Heart left ventricle (tissue), 16 donors: ENCODE data around the gene MAP6D1. TPM values are rescaled to one million over a fixed set of nuclear protein-coding genes. Genes with fewer than 3 reads are reported as not detected.

Experiments
- ATAC-seq, 4 donors: fragments of 200-7000 bp; cut with Tn5 transposase; one replicate each; pipeline ENCODE4 v1.9.1; 2020 to 2022; ENCODE audit warnings: moderate library complexity in 4 of 4, mild to moderate bottlenecking in 3 of 4, moderate number of reproducible peaks in 1 of 4
- DNase-seq, 5 donors: peaks; one replicate each; pipeline ENCODE4 v3.0.0-alpha.2; 2020
- H3K27ac ChIP-seq, 12 donors: fragments of 200-600 bp; sonication (generic) in 4 of 12; one replicate each; pipeline versions ENCODE4 v1.5.0 to v1.8.0; 2016 to 2022; ENCODE audit warnings: mild to moderate bottlenecking in 2 of 12
- H3K27me3 ChIP-seq, 9 donors: fragments of 200-600 bp; sonication (generic) in 2 of 9; one replicate each; pipeline versions ENCODE4 v1.5.1 to v1.8.0; 2016 to 2022; ENCODE audit warnings: mild to moderate bottlenecking in 3 of 9
- H3K36me3 ChIP-seq, 9 donors: fragments of 200-600 bp; sonication (generic) in 2 of 9; one replicate each; pipeline versions ENCODE4 v1.5.0 to v1.8.0; 2018 to 2022; ENCODE audit warnings: mild to moderate bottlenecking in 2 of 9
- H3K4me1 ChIP-seq, 12 donors: fragments of 200-600 bp; sonication (generic) in 4 of 12; one replicate each; pipeline versions ENCODE4 v1.5.0 to v1.8.0; 2016 to 2022; ENCODE audit warnings: mild to moderate bottlenecking in 3 of 12
- H3K4me3 ChIP-seq, 12 donors: fragments of 200-600 bp; sonication (generic) in 4 of 12; one replicate each; pipeline versions ENCODE4 v1.5.0 to v1.8.0; 2017 to 2022; ENCODE audit warnings: mild to moderate bottlenecking in 9 of 12, moderate library complexity in 4 of 12
- H3K9me3 ChIP-seq, 12 donors: fragments of 200-600 bp; sonication (generic) in 4 of 12; one replicate each; pipeline versions ENCODE4 v1.5.0 to v1.8.0; 2016 to 2022; ENCODE audit warnings: mild to moderate bottlenecking in 1 of 12
- POLR2A ChIP-seq, 2 donors: fragments of 450-650 bp; IDR thresholded peaks; one replicate each; pipeline ENCODE4 v1.6.1; 2017; ENCODE audit warnings: antibody characterized with exemption in 2 of 2, mild to moderate bottlenecking in 2 of 2, moderate library complexity in 2 of 2
- WGBS, 4 donors: extraction: QIAGEN DNeasy Blood & Tissue Kit in 2 of 4; methylation state at CpG; one replicate each; pipeline versions ENCODE4 v1.1.5 to v1.1.7; 2013 to 2018; 5-methylcytosine and 5-hydroxymethylcytosine counted together
- intact Hi-C, 10 donors: fragments of 100-400 bp; cut with DNase I; formaldehyde crosslinking; loops; one replicate each; pipeline versions ENCODE4 v1.11.1 to v1.14.2; 2022
- polyA plus RNA-seq, 2 donors: library from polyadenylated mRNA; stranded (reverse); fragments of 200-250 nt; gene quantifications; one replicate each; pipeline ENCODE4 v1.2.3, GENCODE V29; 2013
- total RNA-seq, 9 donors: library from RNA; depleted of rRNA in 2 of 9; stranded (reverse); fragments of >200 nt in 2 of 9; fragmentation: NEBNext Ultra II Directional in 3 of 9; extraction: Animal tissue kit (Norgen Biotek cat#: 25700) in 3 of 9; gene quantifications; one replicate each; pipeline versions ENCODE4 v1.1.0 to v1.2.4, GENCODE V29; 2016 to 2023
- TF ChIP-seq, protein P1 (sequence below), 12 donors: fragments of 200-600 bp; sonication (generic) in 4 of 12; IDR thresholded peaks; one replicate each; pipeline versions ENCODE4 v1.5.0 to v1.8.0; 2018 to 2022; ENCODE audit warnings: antibody characterized with exemption in 12 of 12, mild to moderate bottlenecking in 5 of 12
- donor health status: ischemic (EF 13 %, LVEDD 7.1; RV severe dilation, severe dysfunction).
- donor health status: healthy with polysubstance abuse.
- donor health status: DM: no; HTN: yes; CAD: no.
- donor health status: DM: no; HTN: no; CAD: no.
- donor health status: ischemic (EF 25% LVEDD 6.9; RV normal size, moderate dysfunction).
- donor health status: ischemic (EF 25% LVEDD 5.7; RV mildly dilated, moderate dysfunction).
- donor health status: healthy.
- donor health status: DM: yes; HTN: yes; CAD: no.
- donor health status: ischemic (EF 35%, LVEDD 5.7; RV mildly dilated, moderate dysfunction).
- donor health status: nonischemic (EF 11% LVEDD 7.7; RV severe dilation, severe dysfunction).
- donor health status: DM: yes; HTN: yes; CAD: no.
- donor health status: PGD.
- donor health status: ischemic (EF 29% LVEDD 5.4; RV normal size, mild dysfunction).
- donor health status: nonischemic (EF 23%, LVEDD 6.1; RV moderate dilation, normal function).

MAP6D1 gene
- total and polyA plus RNA-seq, 11 donors: 0.46 to 6.6 (median 2.1) TPM; not detected in 1

DNA sequence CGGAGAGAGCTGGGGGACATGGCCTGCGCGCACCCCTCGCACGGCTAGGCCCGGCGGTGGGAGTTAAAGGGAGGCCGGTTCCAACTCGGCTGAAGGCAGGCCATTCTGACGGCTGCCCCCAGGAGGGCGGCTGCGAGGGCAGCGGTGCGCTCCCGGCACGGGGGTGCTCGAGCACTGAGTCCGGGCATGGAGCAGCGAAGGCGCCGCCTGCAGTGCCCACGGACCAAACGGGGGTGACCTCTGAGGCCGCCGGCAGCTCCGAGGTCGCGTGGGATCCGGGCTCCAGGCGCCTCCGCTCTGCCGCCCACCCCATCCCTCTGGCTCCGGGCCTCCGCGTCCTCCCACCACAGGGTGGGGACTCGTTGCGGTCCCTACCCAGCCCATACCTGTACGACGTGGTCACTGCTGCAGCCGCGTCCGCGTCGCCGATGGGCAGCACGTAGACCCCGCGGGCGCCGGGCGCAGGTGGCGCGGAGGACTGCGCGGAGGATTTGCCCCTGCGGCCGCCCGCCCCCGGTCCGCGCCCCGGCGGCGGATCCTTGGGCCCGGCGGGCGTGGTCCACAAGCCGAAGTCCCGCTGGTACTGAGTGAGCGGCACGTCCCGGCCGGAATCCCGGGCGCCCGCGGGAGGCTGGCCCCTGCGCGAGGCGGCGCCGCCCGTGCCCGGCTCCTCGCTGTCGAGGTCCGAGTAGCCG is 469 bp downstream of the MAP6D1 start:
- peaks cover 0 to 31% (median 13%) of the 10 kb centered on the region in 12 donors for H3K4me1 ChIP-seq
- peak overlapping the region; percentile 43 to 81 (median 63) for H3K4me3 ChIP-seq
- TF ChIP-seq POLR2A (IDR thresholded peaks at IDR 0.05): no peak
- TF ChIP-seq, protein P1, sequence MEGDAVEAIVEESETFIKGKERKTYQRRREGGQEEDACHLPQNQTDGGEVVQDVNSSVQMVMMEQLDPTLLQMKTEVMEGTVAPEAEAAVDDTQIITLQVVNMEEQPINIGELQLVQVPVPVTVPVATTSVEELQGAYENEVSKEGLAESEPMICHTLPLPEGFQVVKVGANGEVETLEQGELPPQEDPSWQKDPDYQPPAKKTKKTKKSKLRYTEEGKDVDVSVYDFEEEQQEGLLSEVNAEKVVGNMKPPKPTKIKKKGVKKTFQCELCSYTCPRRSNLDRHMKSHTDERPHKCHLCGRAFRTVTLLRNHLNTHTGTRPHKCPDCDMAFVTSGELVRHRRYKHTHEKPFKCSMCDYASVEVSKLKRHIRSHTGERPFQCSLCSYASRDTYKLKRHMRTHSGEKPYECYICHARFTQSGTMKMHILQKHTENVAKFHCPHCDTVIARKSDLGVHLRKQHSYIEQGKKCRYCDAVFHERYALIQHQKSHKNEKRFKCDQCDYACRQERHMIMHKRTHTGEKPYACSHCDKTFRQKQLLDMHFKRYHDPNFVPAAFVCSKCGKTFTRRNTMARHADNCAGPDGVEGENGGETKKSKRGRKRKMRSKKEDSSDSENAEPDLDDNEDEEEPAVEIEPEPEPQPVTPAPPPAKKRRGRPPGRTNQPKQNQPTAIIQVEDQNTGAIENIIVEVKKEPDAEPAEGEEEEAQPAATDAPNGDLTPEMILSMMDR (IDR thresholded peaks at IDR 0.05): peak in 1 of 12 donors; percentile 12
- 2 to 8% (median 3%) methylated on average over 22 to 88 of the region's 88 CpGs for WGBS, 4 donors
- H3K27ac ChIP-seq: peak overlapping the region in 3 of 12 donors; percentile 18 to 56 (median 50)
- H3K36me3 ChIP-seq: peaks cover 0 to 22% (median 13%) of the 10 kb centered on the region in 9 donors
- H3K27me3 ChIP-seq: no peaks in the 10 kb centered on the region
- ATAC-seq: peak in 3 of 4 donors; percentile 14 to 41 (median 38)
- no peaks in the 10 kb centered on the region for H3K9me3 ChIP-seq
- peak in 2 of 5 donors; percentile 27 to 64 for DNase-seq
- intact Hi-C loops: loop anchor here in 1 of 10 donors (5.0 kb wide), 1 partner anchor 57 kb away; the partner anchor contains the start of gene PARL

DNA sequence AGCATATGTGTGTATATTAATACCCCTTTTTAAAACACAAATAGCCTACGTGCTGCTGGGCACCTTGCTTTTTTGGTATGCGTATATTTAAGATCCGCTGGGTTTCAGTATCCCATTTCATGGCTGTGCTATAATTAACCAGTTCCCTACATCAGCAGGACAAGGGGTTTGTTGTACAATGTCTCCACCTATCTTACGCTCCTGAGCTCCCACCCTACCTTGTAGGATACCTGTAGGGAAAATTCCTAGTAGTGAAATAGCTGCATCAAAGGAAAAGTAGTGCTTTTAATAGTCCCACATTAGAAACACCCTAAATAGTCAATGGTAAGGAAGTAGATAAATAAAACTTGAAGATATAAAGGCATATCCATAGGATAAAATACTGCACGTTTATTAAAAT is 1.4 kb downstream of the MAP6D1 start:
- ATAC-seq: no peak
- intact Hi-C loops: no loop called here
- H3K4me3 ChIP-seq: peak overlapping the region in 2 of 12 donors; percentile 69 to 71
- no peaks in the 10 kb centered on the region for H3K27me3 ChIP-seq
- peaks cover 0 to 12% (median 3%) of the 10 kb centered on the region in 9 donors for H3K36me3 ChIP-seq
- no peak for DNase-seq
- TF ChIP-seq, protein P1 (IDR thresholded peaks at IDR 0.05): no peak
- TF ChIP-seq POLR2A (IDR thresholded peaks at IDR 0.05): no peak
- no peaks in the 10 kb centered on the region for H3K9me3 ChIP-seq
- H3K27ac ChIP-seq: no peak overlapping the region
- peaks cover 0 to 30% (median 13%) of the 10 kb centered on the region in 12 donors for H3K4me1 ChIP-seq
- WGBS, 4 donors: 79 to 92% (median 87%) methylated on average over 5 of the region's 5 CpGs

DNA sequence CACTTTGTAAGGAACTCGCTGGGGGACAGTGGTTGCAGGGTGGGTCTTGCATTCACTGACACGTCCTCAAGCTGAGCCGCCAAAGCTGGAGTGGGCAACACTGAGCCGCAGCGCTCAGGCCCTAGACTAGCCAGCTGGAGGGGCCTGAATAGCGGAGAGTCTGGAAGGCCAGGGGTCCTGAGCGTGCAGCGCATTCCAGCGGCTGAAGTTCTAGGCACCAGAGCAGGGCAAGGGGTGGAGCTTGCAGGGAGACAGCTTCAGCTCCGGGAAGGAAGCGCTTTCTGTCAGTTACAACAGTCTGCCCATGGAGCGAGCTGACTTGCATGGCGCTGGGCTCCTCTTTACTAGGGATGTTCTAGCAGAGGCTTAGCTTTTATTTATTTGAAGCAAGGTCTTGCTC is 2.7 kb downstream of the MAP6D1 start:
- WGBS, 4 donors: 89 to 91% (median 89%) methylated on average over 8 to 13 of the region's 13 CpGs
- H3K4me3 ChIP-seq: no peak overlapping the region

DNA sequence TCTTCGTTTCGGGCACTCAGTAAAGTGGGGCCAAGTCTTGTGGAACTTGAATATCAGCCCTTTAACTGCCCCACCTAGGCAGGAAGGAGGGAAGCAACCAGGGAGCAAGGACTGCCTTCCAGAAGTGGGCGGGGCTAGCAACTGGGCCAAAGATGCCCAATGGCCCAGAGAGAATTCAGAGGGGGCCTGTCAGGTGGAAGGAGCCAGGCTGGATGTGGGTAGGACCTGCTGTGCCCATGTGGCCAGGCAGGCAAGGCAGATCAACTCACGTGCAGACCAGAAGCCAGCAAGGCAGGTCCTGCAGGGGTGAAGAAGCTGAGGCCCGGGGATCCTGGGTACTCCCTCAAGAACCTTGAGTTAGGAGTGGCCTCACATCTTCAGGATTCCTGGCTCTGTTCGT is 5.5 kb downstream of the MAP6D1 start:
- peaks cover 0 to 11% (median 7%) of the 10 kb centered on the region in 12 donors for H3K4me1 ChIP-seq
- H3K36me3 ChIP-seq: peaks cover 0 to 22% (median 6%) of the 10 kb centered on the region in 9 donors
- WGBS, 4 donors: 89 to 98% (median 93%) methylated on average over 6 of the region's 6 CpGs
- no peak for TF ChIP-seq POLR2A (IDR thresholded peaks at IDR 0.05)
- TF ChIP-seq, protein P1 (IDR thresholded peaks at IDR 0.05): no peak
- H3K9me3 ChIP-seq: no peaks in the 10 kb centered on the region
- H3K27me3 ChIP-seq: no peaks in the 10 kb centered on the region
- intact Hi-C loops: no loop called here
- H3K4me3 ChIP-seq: no peak overlapping the region
- DNase-seq (no peak), ATAC-seq (no peak)
- H3K27ac ChIP-seq: no peak overlapping the region

More for the DNA sequence above, 2.7 kb downstream of the MAP6D1 start:
- intact Hi-C loops: no loop called here
- no peaks in the 10 kb centered on the region for H3K9me3 ChIP-seq
- no peak overlapping the region for H3K27ac ChIP-seq
- TF ChIP-seq POLR2A (IDR thresholded peaks at IDR 0.05): no peak
- TF ChIP-seq, protein P1 (IDR thresholded peaks at IDR 0.05): no peak
- H3K4me1 ChIP-seq: peaks cover 0 to 19% (median 13%) of the 10 kb centered on the region in 12 donors
- DNase-seq (no peak), ATAC-seq (no peak)
- H3K27me3 ChIP-seq: no peaks in the 10 kb centered on the region
- H3K36me3 ChIP-seq: peaks cover 0 to 3% (median 0%) of the 10 kb centered on the region in 9 donors
